GM23248 (cell line): ENCODE measurements around the gene PLD2.

ENCODE experiments used
- EZH2 ChIP-seq: fragments of 200-600 bp; sonication (generic); IDR thresholded peaks from 2 replicates; pipeline ENCODE4 v1.6.1; 2018; ENCODE audit warnings: antibody characterized with exemption, mild to moderate bottlenecking; ENCODE audit not compliant: insufficient read depth, poor library complexity, severe bottlenecking
- EZH2phosphoT487 ChIP-seq: fragments of 200-600 bp; sonication (generic); IDR thresholded peaks from 2 replicates; pipeline ENCODE4 v1.6.1; 2018; ENCODE audit warnings: antibody characterized with exemption, moderate library complexity, mild to moderate bottlenecking, low read depth; ENCODE audit not compliant: insufficient read depth

GRCh38 chr17:4789951-4790704 is 16.8 kb upstream of the PLD2 start:
- TF ChIP-seq EZH2 (no peak), EZH2phosphoT487 (no peak)
